ENCODE results near the gene RAB35.

DNA sequence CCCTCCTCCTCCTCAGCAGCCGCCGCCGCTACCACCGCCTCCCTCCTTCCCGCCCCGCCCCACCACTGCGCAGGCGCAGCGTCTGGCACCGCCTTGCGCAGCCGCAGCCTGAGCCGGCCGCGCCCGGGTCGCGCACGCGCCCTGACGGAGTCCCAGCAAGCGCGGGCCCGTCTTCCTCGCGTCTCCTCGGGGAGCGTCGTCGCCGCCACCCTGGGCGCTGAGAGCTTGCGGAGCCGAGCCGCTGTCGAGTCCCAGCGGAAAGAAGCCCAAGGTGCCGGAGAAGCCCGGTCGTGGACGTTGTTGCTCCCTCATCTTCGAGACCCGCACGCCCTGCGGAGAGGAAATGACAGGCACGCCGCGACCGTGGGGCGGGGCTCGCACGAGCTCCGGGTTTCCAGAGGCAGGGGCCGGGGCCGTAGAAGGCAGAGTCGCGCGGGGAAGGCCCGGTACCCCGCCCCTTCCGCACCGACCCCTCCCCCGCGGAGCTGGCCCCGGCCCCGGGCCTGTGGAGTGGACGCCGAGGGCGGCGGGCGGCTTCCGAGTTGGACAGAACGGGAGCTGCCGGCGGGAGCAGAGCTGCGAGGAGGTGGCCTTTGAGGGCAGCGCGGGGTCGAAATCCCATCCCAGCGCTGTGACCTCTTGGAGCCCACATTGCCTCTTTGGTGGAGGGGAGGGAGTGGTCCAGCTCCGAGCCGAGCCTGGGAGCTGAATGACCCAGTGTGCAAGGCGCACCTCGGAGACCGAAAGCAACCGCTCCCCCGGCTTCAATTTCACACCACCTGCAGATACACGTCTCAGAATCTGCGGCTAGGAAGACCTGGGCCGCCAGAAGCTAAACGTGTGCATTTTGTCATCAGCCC is 469 bp upstream of the RAB35 start:
- TF ChIP-seq, protein P1, sequence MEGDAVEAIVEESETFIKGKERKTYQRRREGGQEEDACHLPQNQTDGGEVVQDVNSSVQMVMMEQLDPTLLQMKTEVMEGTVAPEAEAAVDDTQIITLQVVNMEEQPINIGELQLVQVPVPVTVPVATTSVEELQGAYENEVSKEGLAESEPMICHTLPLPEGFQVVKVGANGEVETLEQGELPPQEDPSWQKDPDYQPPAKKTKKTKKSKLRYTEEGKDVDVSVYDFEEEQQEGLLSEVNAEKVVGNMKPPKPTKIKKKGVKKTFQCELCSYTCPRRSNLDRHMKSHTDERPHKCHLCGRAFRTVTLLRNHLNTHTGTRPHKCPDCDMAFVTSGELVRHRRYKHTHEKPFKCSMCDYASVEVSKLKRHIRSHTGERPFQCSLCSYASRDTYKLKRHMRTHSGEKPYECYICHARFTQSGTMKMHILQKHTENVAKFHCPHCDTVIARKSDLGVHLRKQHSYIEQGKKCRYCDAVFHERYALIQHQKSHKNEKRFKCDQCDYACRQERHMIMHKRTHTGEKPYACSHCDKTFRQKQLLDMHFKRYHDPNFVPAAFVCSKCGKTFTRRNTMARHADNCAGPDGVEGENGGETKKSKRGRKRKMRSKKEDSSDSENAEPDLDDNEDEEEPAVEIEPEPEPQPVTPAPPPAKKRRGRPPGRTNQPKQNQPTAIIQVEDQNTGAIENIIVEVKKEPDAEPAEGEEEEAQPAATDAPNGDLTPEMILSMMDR (IDR thresholded peaks at IDR 0.05 in 4 of 5, conservative IDR thresholded peaks at IDR 0.05 in 1 of 5) = no peak
- TF ChIP-seq POLR2A (IDR thresholded peaks at IDR 0.05) = peak; percentile 90 to 93

Data from gastrocnemius medialis (tissue), 4 donors.